ENCODE data around the gene SSH2.
"Not testable (repeated sequence)": the region's sequence is repeated elsewhere in the genome, so short reads cannot be mapped to it uniquely, and the experiment has no call there.

Gene SSH2

DNA sequence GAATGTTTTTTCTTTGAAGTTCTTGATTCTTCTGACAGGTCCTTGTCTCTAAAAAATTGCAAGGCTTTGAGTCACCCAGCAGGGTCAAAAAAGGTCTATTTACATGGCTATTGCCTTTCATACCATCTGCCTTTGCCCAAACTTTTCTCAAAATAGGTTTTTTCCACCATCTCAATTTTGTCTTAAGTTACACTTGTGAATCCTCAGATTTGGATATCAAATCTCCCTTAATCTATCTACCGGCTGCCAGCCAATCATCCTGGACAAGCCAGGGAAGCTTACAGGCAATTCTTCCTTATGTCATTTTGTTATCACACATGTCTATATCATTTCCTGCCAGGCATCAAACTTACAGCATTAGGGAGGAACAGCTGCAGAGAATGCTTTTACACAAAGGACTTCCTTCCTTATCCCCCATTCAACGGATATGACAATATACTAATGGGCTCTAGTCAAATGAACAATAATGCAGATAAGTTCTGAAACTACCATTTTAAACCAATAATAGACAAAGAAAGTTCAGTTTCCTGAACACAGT lies 203.2 kb downstream of the SSH2 start:
- no peak overlapping the region for H3K4me3 ChIP-seq (replicated peaks; ENCODE audit: low read depth, low read length)
- peak; percentile 85 for DNase-seq (ENCODE audit: low read depth)
- TF ChIP-seq, protein P1, sequence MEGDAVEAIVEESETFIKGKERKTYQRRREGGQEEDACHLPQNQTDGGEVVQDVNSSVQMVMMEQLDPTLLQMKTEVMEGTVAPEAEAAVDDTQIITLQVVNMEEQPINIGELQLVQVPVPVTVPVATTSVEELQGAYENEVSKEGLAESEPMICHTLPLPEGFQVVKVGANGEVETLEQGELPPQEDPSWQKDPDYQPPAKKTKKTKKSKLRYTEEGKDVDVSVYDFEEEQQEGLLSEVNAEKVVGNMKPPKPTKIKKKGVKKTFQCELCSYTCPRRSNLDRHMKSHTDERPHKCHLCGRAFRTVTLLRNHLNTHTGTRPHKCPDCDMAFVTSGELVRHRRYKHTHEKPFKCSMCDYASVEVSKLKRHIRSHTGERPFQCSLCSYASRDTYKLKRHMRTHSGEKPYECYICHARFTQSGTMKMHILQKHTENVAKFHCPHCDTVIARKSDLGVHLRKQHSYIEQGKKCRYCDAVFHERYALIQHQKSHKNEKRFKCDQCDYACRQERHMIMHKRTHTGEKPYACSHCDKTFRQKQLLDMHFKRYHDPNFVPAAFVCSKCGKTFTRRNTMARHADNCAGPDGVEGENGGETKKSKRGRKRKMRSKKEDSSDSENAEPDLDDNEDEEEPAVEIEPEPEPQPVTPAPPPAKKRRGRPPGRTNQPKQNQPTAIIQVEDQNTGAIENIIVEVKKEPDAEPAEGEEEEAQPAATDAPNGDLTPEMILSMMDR (IDR thresholded peaks at IDR 0.05; ENCODE audit: low read length, missing control alignments) = no peak

DNA sequence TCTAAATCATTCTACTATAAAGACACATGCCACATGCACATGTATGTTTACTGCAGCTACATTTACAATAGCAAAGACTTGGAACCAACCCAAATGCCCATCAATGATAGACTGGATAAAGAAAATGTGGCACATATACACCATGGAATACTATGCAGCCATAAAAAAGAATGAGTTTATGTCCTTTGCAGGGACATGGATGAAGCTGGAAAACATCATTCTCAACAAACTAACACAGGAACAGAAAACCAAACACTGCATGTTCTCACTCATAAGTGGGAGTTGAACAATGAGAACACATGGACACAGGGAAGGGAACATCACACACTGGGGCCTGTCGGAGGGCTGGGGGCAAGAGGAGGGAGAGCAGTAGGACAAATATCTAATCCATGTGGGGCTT lies 204.6 kb downstream of the SSH2 start:
- not testable (repeated sequence) for H3K4me3 ChIP-seq (replicated peaks; ENCODE audit: low read depth, low read length); DNase-seq (ENCODE audit: low read depth)

DNA sequence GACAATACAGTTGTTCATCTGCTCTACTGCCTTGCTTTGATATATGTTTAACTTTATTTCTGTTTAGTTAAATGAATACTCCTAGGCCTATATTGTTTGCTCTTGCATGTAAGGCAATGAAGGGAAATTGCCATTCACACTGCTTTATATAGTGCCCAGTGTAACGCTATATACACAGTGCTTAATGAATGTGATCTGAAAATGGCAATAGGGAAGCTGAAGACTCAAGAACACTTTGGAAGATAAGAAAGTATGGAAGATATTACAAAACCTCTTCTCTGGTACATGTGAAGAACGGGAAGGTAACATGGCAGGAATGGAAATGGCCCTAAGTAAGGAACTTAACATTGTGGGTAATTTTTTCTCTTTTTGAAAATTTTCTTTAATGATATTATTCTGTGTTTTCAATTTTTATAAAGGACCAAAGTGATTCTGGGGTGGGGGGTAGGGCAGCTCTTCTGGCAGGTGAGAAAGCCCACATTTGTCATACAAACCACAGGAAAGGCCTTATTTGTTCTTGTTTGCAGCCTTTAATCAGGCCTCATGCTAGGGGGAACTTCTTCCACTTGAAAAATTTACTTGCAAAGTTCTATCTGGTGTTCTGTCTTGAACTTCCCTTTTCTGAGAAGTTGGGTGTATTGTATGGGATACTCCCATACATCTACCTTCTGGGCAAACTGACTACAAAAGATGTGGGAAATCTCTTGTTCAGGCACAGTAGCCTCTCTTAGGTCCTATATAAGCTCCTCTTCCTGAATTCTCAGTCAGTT lies 206.6 kb downstream of the SSH2 start:
- no peak for DNase-seq (ENCODE audit: low read depth)
- no peak overlapping the region for H3K4me3 ChIP-seq (replicated peaks; ENCODE audit: low read depth, low read length)

DNA sequence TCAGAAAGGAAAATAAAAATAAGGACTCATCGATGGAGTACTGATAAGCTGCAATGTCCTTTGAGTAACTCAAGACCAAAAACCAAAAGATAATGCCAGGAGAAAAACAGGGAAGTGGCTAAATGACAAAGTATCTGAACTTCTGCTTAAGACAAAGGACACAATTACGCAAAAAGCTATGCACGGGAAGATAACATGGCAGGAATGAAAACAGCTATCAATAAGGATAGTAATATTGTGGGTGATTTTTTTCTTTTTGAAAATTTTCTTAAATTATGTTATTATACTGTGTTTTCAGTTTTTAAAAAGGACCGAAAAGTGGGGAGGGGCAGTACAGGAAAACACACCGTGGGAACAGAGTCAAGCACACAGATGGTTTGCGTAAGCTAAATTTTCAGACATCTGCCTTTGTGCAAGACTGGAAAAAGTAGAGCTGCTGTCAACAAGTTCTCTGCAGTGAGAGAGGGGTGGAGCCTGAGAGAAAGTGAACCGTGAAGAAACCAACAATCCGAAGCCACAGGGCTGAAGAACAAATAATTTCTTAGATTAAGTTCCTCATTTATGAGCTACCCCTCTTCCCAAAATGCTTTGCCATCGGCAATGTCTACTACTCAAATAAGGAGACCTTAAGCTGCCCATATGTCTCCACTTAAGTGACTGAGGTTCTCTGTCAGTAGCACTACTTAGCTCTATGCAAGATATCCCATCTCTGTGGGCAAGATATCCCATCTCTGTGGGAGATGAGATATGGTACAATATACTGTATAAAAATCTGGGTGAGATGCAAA lies 207.4 kb downstream of the SSH2 start:
- H3K4me3 ChIP-seq (replicated peaks; ENCODE audit: low read depth, low read length) = peak overlapping the region; percentile 33
- TF ChIP-seq, protein P1 (IDR thresholded peaks at IDR 0.05; ENCODE audit: low read length, missing control alignments) = no peak
- DNase-seq (ENCODE audit: low read depth) = peak; percentile 99

More for the DNA sequence above, 206.6 kb downstream of the SSH2 start:
- TF ChIP-seq, protein P1 (IDR thresholded peaks at IDR 0.05; ENCODE audit: low read length, missing control alignments) = no peak

DNA sequence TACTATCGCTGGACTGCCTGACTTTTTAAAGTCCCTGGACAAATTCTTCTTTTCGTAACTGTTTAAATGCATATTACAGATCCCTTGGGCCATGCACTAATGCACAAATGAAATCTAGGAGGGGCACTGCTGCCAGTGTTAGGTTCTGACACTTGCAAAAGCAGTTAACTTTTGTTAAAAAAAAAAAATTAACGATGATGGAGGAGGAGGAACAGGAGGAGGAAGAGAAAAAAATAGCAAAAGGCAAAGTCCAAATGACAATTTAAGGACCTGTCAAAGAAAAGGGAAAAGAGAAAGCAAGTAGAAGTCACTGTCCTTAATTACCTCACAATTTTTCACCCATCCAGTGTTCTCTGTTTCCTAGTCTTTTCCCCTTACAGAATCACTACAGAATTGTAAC lies 209.5 kb downstream of the SSH2 start:
- TF ChIP-seq, protein P1 (IDR thresholded peaks at IDR 0.05; ENCODE audit: low read length, missing control alignments) = no peak
- no peak for DNase-seq (ENCODE audit: low read depth)
- no peak overlapping the region for H3K4me3 ChIP-seq (replicated peaks; ENCODE audit: low read depth, low read length)

DNA sequence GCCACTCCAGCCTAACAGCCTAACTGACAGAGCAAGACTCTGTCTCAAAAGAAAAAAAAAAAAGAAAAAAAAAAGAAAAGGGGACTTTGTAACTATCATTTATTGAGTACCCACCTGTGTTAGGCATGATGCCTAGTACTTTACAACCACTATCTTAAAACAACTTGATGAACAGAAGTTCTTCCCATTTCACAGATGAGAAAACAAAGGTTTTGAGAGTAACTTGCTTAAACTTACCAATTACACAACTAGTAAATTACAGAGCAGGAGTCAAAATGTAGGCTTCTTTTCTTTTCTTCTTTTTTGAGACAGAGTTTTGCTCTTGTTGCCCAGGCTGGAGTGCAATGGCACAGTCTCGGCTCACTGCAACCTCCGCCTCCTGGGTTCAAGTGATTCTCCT lies 210.6 kb downstream of the SSH2 start:
- no peak overlapping the region for H3K4me3 ChIP-seq (replicated peaks; ENCODE audit: low read depth, low read length)
- TF ChIP-seq, protein P1 (IDR thresholded peaks at IDR 0.05; ENCODE audit: low read length, missing control alignments) = no peak

DNA sequence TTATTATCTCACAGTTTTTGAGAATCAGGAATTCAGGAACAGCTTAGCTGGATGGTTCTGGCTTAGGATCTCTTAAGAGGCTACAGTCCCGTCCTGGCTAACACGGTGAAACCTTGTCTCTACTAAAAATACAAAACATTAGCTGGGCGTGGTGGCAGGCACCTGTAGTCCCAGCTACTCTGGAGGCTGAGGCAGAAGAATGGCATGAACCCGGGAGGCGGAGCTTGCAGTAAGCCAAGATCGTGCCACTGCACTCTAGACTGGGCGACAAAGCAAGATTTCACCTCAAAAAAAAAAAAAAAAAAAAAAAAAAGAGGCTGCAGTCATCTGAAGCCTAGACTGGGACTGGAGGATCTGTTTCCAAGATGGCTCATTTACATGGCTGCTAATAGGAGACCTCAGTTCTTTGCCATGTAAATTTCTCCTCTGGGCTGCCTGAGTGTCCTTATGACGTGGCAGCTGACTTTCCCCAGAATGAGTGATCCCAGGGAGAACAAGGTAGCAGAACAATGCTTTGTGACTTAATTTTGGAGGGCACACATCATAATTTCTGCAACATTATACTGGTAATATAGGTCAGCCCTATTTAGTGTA lies 211.5 kb downstream of the SSH2 start:
- no peak overlapping the region for H3K4me3 ChIP-seq (replicated peaks; ENCODE audit: low read depth, low read length)
- DNase-seq (ENCODE audit: low read depth) = no peak
- TF ChIP-seq, protein P1 (IDR thresholded peaks at IDR 0.05; ENCODE audit: low read length, missing control alignments) = no peak

More for the DNA sequence above, 210.6 kb downstream of the SSH2 start:
- no peak for DNase-seq (ENCODE audit: low read depth)

All from fibroblast of pulmonary artery (primary cell).